IMR-90 (cell line): Measurements from ENCODE around the gene TRIM32. TPM values are rescaled to one million over a fixed set of nuclear protein-coding genes. Genes with fewer than 3 reads are reported as not detected.

Experiments used
- ATAC-seq: fragments of 200-7000 bp; cut with Tn5 transposase; 2 replicates; pipeline ENCODE4 v1.9.1; 2020; ENCODE audit warnings: low read depth, mild to moderate bottlenecking, moderate library complexity
- BruUV-seq: library from RNA; stranded (reverse); fragments of 400-500 nt; replicated peaks from 2 replicates; lab custom pipeline; 2021; lab: Mats Ljungman, UMichigan
- CTCF ChIA-PET: fragments of 300-600 bp; formaldehyde crosslinking; extraction: SDS; loops from one replicate; lab custom pipeline; 2021; ENCODE audit warnings: antibody characterized with exemption; lab: Yijun Ruan, JAX
- POLR2A ChIA-PET: fragments of 300-600 bp; sonication (Branson Sonifier 250); formaldehyde crosslinking; loops from one replicate; lab custom pipeline; 2022; ENCODE audit warnings: antibody characterized with exemption; ENCODE audit not compliant: unreplicated experiment; lab: Charles Lee
- DNase-seq: peaks from one replicate; pipeline ENCODE4 v3.0.0; 2013
- H2AFZ ChIP-seq: replicated peaks from 2 replicates; pipeline ENCODE3; 2013; ENCODE audit warnings: low read length, mild to moderate bottlenecking; ENCODE audit not compliant: poor library complexity
- H2AK5ac ChIP-seq: 2 replicates; pipeline ENCODE4 v1.6.1; 2013; ENCODE audit warnings: low read depth, low read length, inconsistent platforms
- H2AK9ac ChIP-seq: replicated peaks from 2 replicates; pipeline ENCODE3; 2013; ENCODE audit warnings: mild to moderate bottlenecking, low read depth, low read length, moderate library complexity; ENCODE audit not compliant: poor library complexity
- H2BK120ac ChIP-seq: 2 replicates; pipeline ENCODE4 v1.6.1; 2013; ENCODE audit warnings: low read depth, low read length, inconsistent platforms
- H2BK15ac ChIP-seq: 3 replicates; pipeline ENCODE4 v1.6.1; 2013; ENCODE audit warnings: low read depth, low read length, inconsistent platforms
- H2BK20ac ChIP-seq: 2 replicates; pipeline ENCODE4 v1.6.1; 2013; ENCODE audit warnings: low read depth, mild to moderate bottlenecking, inconsistent platforms, low read length, moderate library complexity
- H2BK5ac ChIP-seq: 2 replicates; pipeline ENCODE4 v1.6.1; 2013; ENCODE audit warnings: mild to moderate bottlenecking, low read depth, low read length, inconsistent platforms; ENCODE audit not compliant: poor library complexity, severe bottlenecking
- H3K14ac ChIP-seq: replicated peaks from 2 replicates; pipeline ENCODE4 v1.6.1; 2013; ENCODE audit warnings: low read depth, low read length, inconsistent platforms
- H3K18ac ChIP-seq: 2 replicates; pipeline ENCODE4 v1.6.1; 2013; ENCODE audit warnings: low read depth, low read length, control low read depth
- H3K23ac ChIP-seq: 2 replicates; pipeline ENCODE4 v1.6.1; 2013; ENCODE audit warnings: low read depth, low read length, inconsistent platforms
- H3K27ac ChIP-seq: 2 replicates; pipeline ENCODE4 v1.5.1; 2013; ENCODE audit warnings: mild to moderate bottlenecking, control low read depth, low read length; ENCODE audit not compliant: insufficient read depth
- H3K27me3 ChIP-seq: 2 replicates; pipeline ENCODE4 v1.6.1; 2013; ENCODE audit warnings: low read length; ENCODE audit not compliant: control insufficient read depth, insufficient read depth
- H3K36me3 ChIP-seq: 2 replicates; pipeline ENCODE4 v1.6.1; 2013; ENCODE audit warnings: low read length, mixed read lengths; ENCODE audit not compliant: control insufficient read depth, insufficient read depth
- H3K4ac ChIP-seq: 2 replicates; pipeline ENCODE4 v1.6.1; 2013; ENCODE audit warnings: low read depth, low read length, inconsistent platforms
- H3K4me1 ChIP-seq: 2 replicates; pipeline ENCODE4 v1.6.1; 2013; ENCODE audit warnings: low read length, mixed read lengths; ENCODE audit not compliant: control insufficient read depth, insufficient read depth
- H3K4me2 ChIP-seq: 2 replicates; pipeline ENCODE4 v1.6.1; 2013; ENCODE audit warnings: low read depth, mild to moderate bottlenecking, control low read depth, low read length, moderate library complexity
- H3K4me3 ChIP-seq: 2 replicates; pipeline ENCODE4 v1.5.1; 2013; ENCODE audit warnings: low read depth, mild to moderate bottlenecking, control low read depth, low read length, moderate library complexity; ENCODE audit not compliant: insufficient read depth
- H3K56ac ChIP-seq: 2 replicates; pipeline ENCODE4 v1.6.1; 2013; ENCODE audit warnings: low read length, inconsistent platforms; ENCODE audit not compliant: insufficient read depth; ENCODE audit errors: extremely low read depth
- H3K79me1 ChIP-seq, 2 experiments: 2 replicates each; pipeline ENCODE4 v1.6.1; 2013; ENCODE audit warnings: low read length in 2 of 2, inconsistent platforms in 1 of 2, low read depth in 1 of 2
- H3K9ac ChIP-seq: 2 replicates; pipeline ENCODE4 v1.6.1; 2013; ENCODE audit warnings: low read depth, low read length, control low read depth
- H3K9me1 ChIP-seq: 2 replicates; pipeline ENCODE4 v1.6.1; 2013; ENCODE audit warnings: low read length, inconsistent platforms; ENCODE audit not compliant: insufficient read depth
- H3K9me3 ChIP-seq: 2 replicates; pipeline ENCODE4 v1.6.1; 2013; ENCODE audit warnings: low read length; ENCODE audit not compliant: control insufficient read depth, insufficient read depth
- H4K20me1 ChIP-seq: 2 replicates; pipeline ENCODE4 v1.6.1; 2013; ENCODE audit warnings: low read length, inconsistent platforms; ENCODE audit not compliant: insufficient read depth
- H4K5ac ChIP-seq: 2 replicates; pipeline ENCODE4 v1.6.1; 2013; ENCODE audit warnings: mild to moderate bottlenecking, low read depth, low read length, control low read depth
- H4K8ac ChIP-seq, 2 experiments: 2 replicates each; pipeline ENCODE4 v1.6.1; 2013; ENCODE audit warnings: low read depth in 2 of 2, low read length in 2 of 2, control low read depth in 1 of 2, inconsistent platforms in 1 of 2
- H4K91ac ChIP-seq: 2 replicates; pipeline ENCODE4 v1.6.1; 2013; ENCODE audit warnings: low read depth, low read length, inconsistent platforms; ENCODE audit not compliant: insufficient read depth
- CHD1 ChIP-seq: IDR thresholded peaks from 2 replicates; pipeline ENCODE4 v1.6.1; 2012; ENCODE audit warnings: low read depth, low read length, improper control_type of control experiment
- RAD21 ChIP-seq: IDR thresholded peaks from 2 replicates; pipeline ENCODE4 v1.6.1; 2012; ENCODE audit warnings: low read length, improper control_type of control experiment
- SMC3 ChIP-seq: fragments of 150-350 bp; IDR thresholded peaks from 2 replicates; pipeline ENCODE4 v1.6.1; 2016; ENCODE audit warnings: low read depth, mild to moderate bottlenecking, antibody characterized with exemption, low read length, moderate library complexity
- WGBS, 2 experiments: methylation state at CpG; one replicate each; pipeline versions ENCODE4 v1.1.5 to v1.1.7; 2013; ENCODE audit warnings: missing lambda C conversion rate in 2 of 2; ENCODE audit not compliant: insufficient read length in 1 of 2; ENCODE audit errors: extremely low coverage in 2 of 2; 5-methylcytosine and 5-hydroxymethylcytosine counted together
- dilution Hi-C: fragments of 300-500 bp; cut with HindIII; formaldehyde crosslinking; loops from one replicate; pipeline ENCODE4 v1.14.3; 2018; ENCODE audit warnings: low sequenced_read_pairs; ENCODE audit not compliant: unreplicated experiment
- in situ Hi-C: fragments of 300-500 bp; cut with MboI; formaldehyde crosslinking; loops from 3 replicates; pipeline ENCODE4 v1.14.3; 2019; ENCODE audit warnings: low sequenced_read_pairs, inconsistent platforms, mixed read lengths
- intact Hi-C: fragments of 100-400 bp; cut with micrococcal nuclease; formaldehyde crosslinking; loops from 2 replicates; pipeline ENCODE4 v1.10.0; 2022
- polyA plus RNA-seq, 3 experiments: library from polyadenylated mRNA; depleted of rRNA; stranded (reverse); fragments of >200 nt; gene quantifications; 2 replicates each; pipeline ENCODE4 v1.2.3, GENCODE V29; 2012; ENCODE audit warnings: low replicate concordance in 1 of 3
- total RNA-seq: library from RNA; depleted of rRNA; stranded (reverse); fragments of >200 nt; gene quantifications from 2 replicates; pipeline ENCODE4 v1.2.3, GENCODE V29; 2012
- TF ChIP-seq, protein P1 (sequence below): fragments of 150-350 bp; IDR thresholded peaks from 2 replicates; pipeline ENCODE4 v1.6.1; 2016; ENCODE audit warnings: low read depth, mild to moderate bottlenecking, low read length, moderate library complexity, borderline replicate concordance
- TF ChIP-seq, protein P2 (sequence below): fragments of 150-350 bp; IDR thresholded peaks from 2 replicates; pipeline ENCODE4 v1.6.1; 2017; ENCODE audit warnings: mild to moderate bottlenecking, antibody characterized with exemption, low read length, low read depth

TRIM32 gene
- total and polyA plus RNA-seq, 2 of the 4 experiments (the other 2 are of a cell fraction), result 12.8 to 31.0 TPM

DNA sequence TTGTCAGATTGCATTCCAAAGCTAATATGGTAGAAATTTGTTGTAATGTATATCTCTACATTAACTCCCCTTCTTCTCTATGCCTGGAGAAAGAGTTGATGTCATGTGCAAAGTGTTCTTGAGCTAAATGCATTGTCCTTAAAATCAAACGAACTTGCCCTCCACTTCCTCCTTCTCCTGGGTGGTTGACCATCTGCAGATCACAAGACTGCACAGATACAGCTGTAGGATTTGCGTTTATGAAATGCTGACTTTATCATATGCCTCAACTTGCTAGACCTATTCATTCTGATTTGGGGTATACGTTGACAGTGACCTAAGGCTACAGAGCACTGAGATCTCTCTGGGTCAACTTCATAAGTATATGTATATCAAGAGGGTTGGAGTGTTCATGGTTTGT lies 8.3 kb downstream of the TRIM32 start:
- TF ChIP-seq, protein P1, sequence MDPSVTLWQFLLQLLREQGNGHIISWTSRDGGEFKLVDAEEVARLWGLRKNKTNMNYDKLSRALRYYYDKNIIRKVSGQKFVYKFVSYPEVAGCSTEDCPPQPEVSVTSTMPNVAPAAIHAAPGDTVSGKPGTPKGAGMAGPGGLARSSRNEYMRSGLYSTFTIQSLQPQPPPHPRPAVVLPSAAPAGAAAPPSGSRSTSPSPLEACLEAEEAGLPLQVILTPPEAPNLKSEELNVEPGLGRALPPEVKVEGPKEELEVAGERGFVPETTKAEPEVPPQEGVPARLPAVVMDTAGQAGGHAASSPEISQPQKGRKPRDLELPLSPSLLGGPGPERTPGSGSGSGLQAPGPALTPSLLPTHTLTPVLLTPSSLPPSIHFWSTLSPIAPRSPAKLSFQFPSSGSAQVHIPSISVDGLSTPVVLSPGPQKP, result no peak
- TF ChIP-seq SMC3, result no peak
- TF ChIP-seq RAD21, result no peak
- TF ChIP-seq, protein P2, sequence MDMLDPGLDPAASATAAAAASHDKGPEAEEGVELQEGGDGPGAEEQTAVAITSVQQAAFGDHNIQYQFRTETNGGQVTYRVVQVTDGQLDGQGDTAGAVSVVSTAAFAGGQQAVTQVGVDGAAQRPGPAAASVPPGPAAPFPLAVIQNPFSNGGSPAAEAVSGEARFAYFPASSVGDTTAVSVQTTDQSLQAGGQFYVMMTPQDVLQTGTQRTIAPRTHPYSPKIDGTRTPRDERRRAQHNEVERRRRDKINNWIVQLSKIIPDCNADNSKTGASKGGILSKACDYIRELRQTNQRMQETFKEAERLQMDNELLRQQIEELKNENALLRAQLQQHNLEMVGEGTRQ, result no peak
- no peak for TF ChIP-seq CHD1
- Histone ChIP-seq H3K56ac (no peak overlapping the region), H2BK5ac (no peak overlapping the region), H3K9me1 (peaks cover 23% of the 10 kb centered on the region), H2BK120ac (no peak overlapping the region), H3K36me3 (peaks cover 25% of the 10 kb centered on the region), H4K91ac (no peak overlapping the region), H3K23ac (peak overlapping the region; percentile 49; the same call in 1 of the 2 replicates), H2AK5ac (no peak overlapping the region), H4K5ac (no peak overlapping the region), H4K20me1 (peaks cover 73% of the 10 kb centered on the region), H3K27me3 (no peaks in the 10 kb centered on the region), H3K27ac (no peak overlapping the region), H3K4ac (no peak overlapping the region), H4K8ac (no peak overlapping the region), H2BK20ac (no peak overlapping the region), H2AFZ (no peak overlapping the region), H2AK9ac (no peak overlapping the region), H3K9ac (no peak overlapping the region), H3K4me1 (peaks cover 12% of the 10 kb centered on the region), H3K4me2 (no peak overlapping the region), H3K18ac (no peak overlapping the region), H3K79me1 (peaks cover 58 to 85% of the 10 kb centered on the region in 2 experiments), H3K4me3 (no peak overlapping the region), H3K9me3 (no peaks in the 10 kb centered on the region), H3K14ac (no peak overlapping the region), H2BK15ac (no peak overlapping the region)
- in situ Hi-C loops (no loop called here), dilution Hi-C loops (no loop called here), intact Hi-C loops (no loop called here)
- no TSS peak for BruUV-seq
- ATAC-seq, result no peak
- no peak for DNase-seq
- ChIA-PET POLR2A (no interaction called here), CTCF (no interaction called here)
- WGBS, 2 experiments, result no CpG with 5 or more reads among the region's 3 CpGs
